ENCODE results near the gene TMEM167A.
A peak's percentile ranks its signal among the peaks of the same experiment; 100 is the strongest.

TMEM167A gene

GRCh38 chr5:83034528-83035207 is 42.5 kb downstream of the TMEM167A start:
- no peak for DNase-seq

GRCh38 chr5:83034036-83034435 is 43.2 kb downstream of the TMEM167A start:
- peak; percentile 3 for DNase-seq

- no peak for DNase-seq
These were observed 45.8 kb downstream of the TMEM167A start for GRCh38 chr5:83031381-83031780.

GRCh38 chr5:83029912-83030311 is 47.3 kb downstream of the TMEM167A start:
- no peak for DNase-seq

- no peak for DNase-seq
These were observed 50.1 kb downstream of the TMEM167A start for GRCh38 chr5:83026930-83027687.

- DNase-seq: no peak
These were observed 50.7 kb downstream of the TMEM167A start for GRCh38 chr5:83026516-83026915.

- no peak for DNase-seq
These were observed 51.3 kb downstream of the TMEM167A start for GRCh38 chr5:83025690-83026478.

- no peak for DNase-seq
These were observed 54.9 kb downstream of the TMEM167A start for GRCh38 chr5:83022334-83022733.

- no peak for DNase-seq
These were observed 61.5 kb downstream of the TMEM167A start for GRCh38 chr5:83015676-83016075.

GRCh38 chr5:83011985-83012384 is 65.2 kb downstream of the TMEM167A start:
- no peak for DNase-seq

GRCh38 chr5:83009408-83009807 is 67.8 kb downstream of the TMEM167A start:
- DNase-seq: no peak

GRCh38 chr5:83007755-83008154 is 69.4 kb downstream of the TMEM167A start:
- no peak for DNase-seq

- no peak for DNase-seq
These were observed 70.4 kb downstream of the TMEM167A start for GRCh38 chr5:83006683-83007283.

- DNase-seq: no peak
These were observed 73.4 kb downstream of the TMEM167A start for GRCh38 chr5:83003791-83004190.

Data from COR-L47 (cell line).